PC-3 (cell line): ENCODE data around the gene MGMT. TPM values are rescaled to one million over a fixed set of nuclear protein-coding genes. Genes with fewer than 3 reads are reported as not detected.

Experiments
- ATAC-seq: fragments of 200-7000 bp; cut with Tn5 transposase; 2 replicates; pipeline ENCODE4 v1.9.1; 2020; ENCODE audit warnings: mild to moderate bottlenecking, moderate library complexity
- BruUV-seq: library from RNA; stranded (reverse); fragments of 400-500 nt; replicated peaks from 2 replicates; lab custom pipeline; 2021; lab: Mats Ljungman, UMichigan
- CTCF ChIA-PET: fragments of 300-600 bp; sonication (Branson Sonifier 250); formaldehyde crosslinking; loops from one replicate; lab custom pipeline; 2022; ENCODE audit warnings: antibody characterized with exemption; lab: Charles Lee
- POLR2A ChIA-PET: fragments of 300-600 bp; sonication (Branson Sonifier 250); formaldehyde crosslinking; loops from one replicate; lab custom pipeline; 2022; ENCODE audit warnings: antibody characterized with exemption; ENCODE audit not compliant: unreplicated experiment; lab: Charles Lee
- DNase-seq: peaks from one replicate; pipeline ENCODE4 v3.0.0-alpha.2; 2015
- H2AFZ ChIP-seq: fragments of 300-600 bp; sonication (generic); 2 replicates; pipeline ENCODE4 v1.6.0; 2016; ENCODE audit warnings: antibody characterized with exemption, low read length
- H3F3A ChIP-seq: fragments of 300-600 bp; sonication (generic); one replicate; pipeline ENCODE4 v1.6.0; 2017; ENCODE audit warnings: antibody characterized with exemption, low read length, control low read depth, mild to moderate bottlenecking; ENCODE audit not compliant: unreplicated experiment
- H3K27ac ChIP-seq: fragments of 300-600 bp; sonication (generic); 2 replicates; pipeline ENCODE4 v1.5.1; 2016; ENCODE audit warnings: mild to moderate bottlenecking, low read length
- H3K27me3 ChIP-seq: fragments of 300-600 bp; sonication (generic); 2 replicates; pipeline ENCODE4 v1.6.1; 2016; ENCODE audit warnings: low read length, mixed read lengths
- H3K36me3 ChIP-seq: fragments of 300-600 bp; sonication (generic); 2 replicates; pipeline ENCODE4 v1.6.1; 2016; ENCODE audit warnings: low read depth, mixed run types, low read length, mixed read lengths
- H3K4me1 ChIP-seq: fragments of 300-600 bp; sonication (generic); 2 replicates; pipeline ENCODE4 v1.5.1; 2016; ENCODE audit warnings: low read length; ENCODE audit not compliant: insufficient read depth
- H3K4me2 ChIP-seq: fragments of 300-600 bp; sonication (generic); 2 replicates; pipeline ENCODE4 v1.6.0; 2016; ENCODE audit warnings: low read length
- H3K4me3 ChIP-seq: fragments of 300-600 bp; sonication (generic); 2 replicates; pipeline ENCODE4 v1.5.1; 2016; ENCODE audit warnings: mild to moderate bottlenecking, low read length, mixed read lengths
- H3K79me2 ChIP-seq: fragments of 300-600 bp; sonication (generic); 2 replicates; pipeline ENCODE4 v1.6.1; 2017; ENCODE audit warnings: low read length, mixed read lengths
- H3K9ac ChIP-seq: fragments of 300-600 bp; sonication (generic); 2 replicates; pipeline ENCODE4 v1.6.0; 2016; ENCODE audit warnings: mild to moderate bottlenecking, low read length
- H3K9me2 ChIP-seq: fragments of 300-600 bp; sonication (generic); replicated peaks from 2 replicates; pipeline ENCODE4 v1.6.1; 2016; ENCODE audit warnings: mixed run types, low read length, mixed read lengths
- H3K9me3 ChIP-seq: fragments of 300-600 bp; sonication (generic); 2 replicates; pipeline ENCODE4 v1.6.1; 2016; ENCODE audit warnings: low read length, mixed read lengths
- H4K20me1 ChIP-seq: fragments of 300-600 bp; sonication (generic); 2 replicates; pipeline ENCODE4 v1.6.1; 2016; ENCODE audit warnings: low read length, mixed read lengths
- EZH2 ChIP-seq: fragments of 300-600 bp; sonication (generic); IDR thresholded peaks from one replicate; pipeline ENCODE4 v1.6.1; 2017; ENCODE audit warnings: antibody characterized with exemption, mild to moderate bottlenecking, low read length; ENCODE audit not compliant: unreplicated experiment
- EZH2phosphoT487 ChIP-seq: fragments of 300-600 bp; sonication (generic); IDR thresholded peaks from 2 replicates; pipeline ENCODE4 v1.6.1; 2018; ENCODE audit warnings: mild to moderate bottlenecking, antibody characterized with exemption, low read length, borderline replicate concordance
- intact Hi-C: fragments of 100-400 bp; cut with micrococcal nuclease; formaldehyde crosslinking; loops from 2 replicates; pipeline ENCODE4 v1.9.0; 2023
- total RNA-seq: library from RNA; depleted of rRNA; stranded (reverse); fragments of >200 nt; gene quantifications from 2 replicates; pipeline ENCODE4 v1.2.3, GENCODE V29; 2014
- TF ChIP-seq, protein P1 (sequence below): fragments of 300-600 bp; sonication (generic); conservative IDR thresholded peaks from 2 replicates; pipeline ENCODE4 v1.5.1; 2017; ENCODE audit warnings: antibody characterized with exemption, low read depth, mild to moderate bottlenecking, low read length

Gene MGMT
- total RNA-seq, 1 experiment from 2014 or later: 19.8 TPM

DNA sequence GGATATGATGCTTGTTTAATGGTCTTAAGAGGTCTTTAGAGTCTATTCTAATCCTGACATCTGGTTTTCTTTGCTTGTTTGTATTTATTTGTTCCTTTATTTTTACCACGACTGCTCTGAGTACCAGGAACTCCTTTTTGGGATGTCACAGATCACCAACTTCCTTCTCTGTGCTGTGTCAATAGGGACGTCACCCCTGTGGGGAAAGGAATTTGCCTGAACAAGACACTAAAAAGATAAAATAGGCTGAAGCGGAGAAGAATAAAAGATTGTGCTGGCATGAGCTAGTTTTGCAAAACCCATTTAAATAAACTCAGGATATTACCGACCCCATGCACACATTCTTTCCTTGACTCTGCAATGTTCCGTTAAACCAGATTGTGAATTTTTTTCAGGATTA, 27.7 kb downstream of the MGMT start:
- Histone ChIP-seq H4K20me1 (no peaks in the 10 kb centered on the region), H3K27ac (no peak overlapping the region), H3K36me3 (no peaks in the 10 kb centered on the region; the same call in 1 of the 2 replicates), H3K4me1 (no peaks in the 10 kb centered on the region), H3K27me3 (no peaks in the 10 kb centered on the region), H3K4me2 (no peak overlapping the region), H2AFZ (no peak overlapping the region), H3K9me2 (no peaks in the 10 kb centered on the region), H3F3A (no peaks in the 10 kb centered on the region), H3K9me3 (no peaks in the 10 kb centered on the region), H3K79me2 (no peaks in the 10 kb centered on the region), H3K4me3 (no peak overlapping the region), H3K9ac (no peak overlapping the region)
- POLR2A ChIA-PET: no interaction called here
- ATAC-seq (no peak), DNase-seq (no peak)
- intact Hi-C loops: no loop called here
- CTCF ChIA-PET: no interaction called here
- no peak for TF ChIP-seq EZH2phosphoT487
- TF ChIP-seq, protein P1, sequence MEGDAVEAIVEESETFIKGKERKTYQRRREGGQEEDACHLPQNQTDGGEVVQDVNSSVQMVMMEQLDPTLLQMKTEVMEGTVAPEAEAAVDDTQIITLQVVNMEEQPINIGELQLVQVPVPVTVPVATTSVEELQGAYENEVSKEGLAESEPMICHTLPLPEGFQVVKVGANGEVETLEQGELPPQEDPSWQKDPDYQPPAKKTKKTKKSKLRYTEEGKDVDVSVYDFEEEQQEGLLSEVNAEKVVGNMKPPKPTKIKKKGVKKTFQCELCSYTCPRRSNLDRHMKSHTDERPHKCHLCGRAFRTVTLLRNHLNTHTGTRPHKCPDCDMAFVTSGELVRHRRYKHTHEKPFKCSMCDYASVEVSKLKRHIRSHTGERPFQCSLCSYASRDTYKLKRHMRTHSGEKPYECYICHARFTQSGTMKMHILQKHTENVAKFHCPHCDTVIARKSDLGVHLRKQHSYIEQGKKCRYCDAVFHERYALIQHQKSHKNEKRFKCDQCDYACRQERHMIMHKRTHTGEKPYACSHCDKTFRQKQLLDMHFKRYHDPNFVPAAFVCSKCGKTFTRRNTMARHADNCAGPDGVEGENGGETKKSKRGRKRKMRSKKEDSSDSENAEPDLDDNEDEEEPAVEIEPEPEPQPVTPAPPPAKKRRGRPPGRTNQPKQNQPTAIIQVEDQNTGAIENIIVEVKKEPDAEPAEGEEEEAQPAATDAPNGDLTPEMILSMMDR: no peak
- TF ChIP-seq EZH2: no peak
- BruUV-seq: no TSS peak

DNA sequence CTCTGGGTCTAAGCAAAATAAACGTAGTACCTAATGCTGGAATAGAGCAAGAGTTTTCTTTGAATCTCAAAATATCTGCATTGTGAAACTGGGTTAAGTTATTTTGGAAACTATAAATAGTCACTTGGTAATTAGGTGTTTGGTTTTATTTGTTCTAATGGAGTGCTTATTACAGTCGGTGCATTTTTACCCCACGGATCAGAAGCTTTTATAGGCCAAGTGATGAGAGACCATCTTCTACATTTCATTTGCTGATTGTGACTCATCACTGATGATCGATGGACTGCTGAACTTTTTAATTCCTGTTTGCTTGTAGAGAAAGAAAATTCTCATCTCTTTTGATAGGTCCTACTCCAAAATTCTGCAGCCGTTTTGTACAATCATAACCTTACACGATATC, 28.2 kb downstream of the MGMT start:
- H3K4me3 ChIP-seq: no peak overlapping the region
- TF ChIP-seq, protein P1: no peak
- TF ChIP-seq EZH2 (no peak), EZH2phosphoT487 (no peak)
- ChIA-PET CTCF (no interaction called here), POLR2A (no interaction called here)
- no peaks in the 10 kb centered on the region for H3F3A ChIP-seq
- no peak overlapping the region for H2AFZ ChIP-seq
- H3K4me2 ChIP-seq: no peak overlapping the region
- H3K27me3 ChIP-seq: no peaks in the 10 kb centered on the region
- H3K36me3 ChIP-seq: no peaks in the 10 kb centered on the region; the same call in 1 of the 2 replicates
- H3K27ac ChIP-seq: no peak overlapping the region
- H3K9me3 ChIP-seq: no peaks in the 10 kb centered on the region
- H4K20me1 ChIP-seq: no peaks in the 10 kb centered on the region
- H3K9me2 ChIP-seq: no peaks in the 10 kb centered on the region
- no peak overlapping the region for H3K9ac ChIP-seq
- intact Hi-C loops: no loop called here
- no TSS peak for BruUV-seq
- ATAC-seq (no peak), DNase-seq (no peak)
- H3K4me1 ChIP-seq: no peaks in the 10 kb centered on the region
- no peaks in the 10 kb centered on the region for H3K79me2 ChIP-seq

DNA sequence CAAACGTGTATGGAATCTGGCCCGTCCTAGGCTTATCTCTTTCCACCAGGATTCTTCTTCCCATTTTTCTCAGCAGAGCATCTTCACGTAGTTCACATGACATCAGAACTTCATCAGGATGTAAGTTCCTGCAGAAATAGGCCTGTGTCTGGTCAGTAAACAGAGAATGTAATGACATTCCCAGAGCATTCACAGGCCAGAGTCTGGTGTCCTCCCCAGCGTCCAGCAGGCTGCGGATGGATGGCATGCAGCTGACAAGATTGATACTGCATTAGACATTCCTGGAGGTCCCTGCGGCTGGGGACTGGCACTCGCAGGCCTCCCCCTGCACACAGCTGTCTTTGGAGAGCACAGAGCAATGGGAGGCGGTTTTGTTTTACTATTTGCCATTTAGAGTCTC, 28.7 kb downstream of the MGMT start:
- POLR2A ChIA-PET: no interaction called here
- intact Hi-C loops: no loop called here
- no peak for ATAC-seq

More for the DNA sequence above, 28.7 kb downstream of the MGMT start:
- BruUV-seq: no TSS peak
- Histone ChIP-seq H3K36me3 (no peaks in the 10 kb centered on the region; the same call in 1 of the 2 replicates), H3K27me3 (no peaks in the 10 kb centered on the region), H4K20me1 (no peaks in the 10 kb centered on the region), H3K9me2 (no peaks in the 10 kb centered on the region), H3K79me2 (no peaks in the 10 kb centered on the region), H3K4me3 (no peak overlapping the region), H3F3A (no peaks in the 10 kb centered on the region), H3K27ac (no peak overlapping the region), H3K9ac (no peak overlapping the region), H3K4me1 (no peaks in the 10 kb centered on the region), H3K9me3 (no peaks in the 10 kb centered on the region), H3K4me2 (no peak overlapping the region), H2AFZ (no peak overlapping the region)
- no peak for DNase-seq
- TF ChIP-seq EZH2 (no peak), EZH2phosphoT487 (no peak)
- TF ChIP-seq, protein P1: no peak
- CTCF ChIA-PET: no interaction called here
